Keratinocyte (primary cell): ENCODE results near the gene SWI5. TPM values are rescaled to one million over a fixed set of nuclear protein-coding genes. Genes with fewer than 3 reads are reported as not detected.
"Not testable (repeated sequence)": the region's sequence is repeated elsewhere in the genome, so short reads cannot be mapped to it uniquely, and the experiment has no call there.

Source experiments
- DNase-seq: peaks from one replicate; pipeline ENCODE4 v3.0.0-alpha.2; 2011; ENCODE audit warnings: low read depth, missing footprints, low spot score
- FAIRE-seq: peaks from 2 replicates; lab custom pipeline; 2011; peaks lifted over from hg19 to GRCh38; lab: Jason Lieb, UNC
- H2AFZ ChIP-seq: 2 replicates; pipeline ENCODE4 v1.6.0; 2012; ENCODE audit warnings: low read length, control low read depth, inconsistent platforms; ENCODE audit not compliant: control insufficient read depth
- H3K27ac ChIP-seq: 2 replicates; pipeline ENCODE4 v1.5.1; 2011; ENCODE audit warnings: low read length; ENCODE audit not compliant: control insufficient read depth, insufficient read depth
- H3K27me3 ChIP-seq: 3 replicates; pipeline ENCODE4 v1.6.0; 2011; ENCODE audit warnings: low read length; ENCODE audit not compliant: control insufficient read depth, insufficient read depth; ENCODE audit errors: extremely low read depth
- H3K36me3 ChIP-seq, 2 experiments: 2 replicates in 1 of 2; 3 replicates in 1 of 2; pipeline ENCODE4 v1.5.1; 2011; ENCODE audit warnings: low read length in 2 of 2, mild to moderate bottlenecking in 1 of 2; ENCODE audit not compliant: control insufficient read depth in 2 of 2, insufficient read depth in 2 of 2; ENCODE audit errors: extremely low read depth in 1 of 2
- H3K4me1 ChIP-seq: 3 replicates; pipeline ENCODE4 v1.5.1; 2011; ENCODE audit warnings: low read length; ENCODE audit not compliant: control insufficient read depth, insufficient read depth; ENCODE audit errors: extremely low read depth
- H3K4me2 ChIP-seq: 3 replicates; pipeline ENCODE4 v1.6.0; 2011; ENCODE audit warnings: low read depth, low read length; ENCODE audit not compliant: control insufficient read depth, insufficient read depth; ENCODE audit errors: extremely low read depth
- H3K4me3 ChIP-seq, 3 experiments: fragments of 200-600 bp in 1 of 3; sonication (generic) in 1 of 3; 2 replicates in 2 of 3; 3 replicates in 1 of 3; pipeline ENCODE4 v1.5.1; 2011 to 2016; ENCODE audit warnings: low read length in 3 of 3, mild to moderate bottlenecking in 3 of 3, control low read depth in 2 of 3, inconsistent platforms in 1 of 3, low read depth in 1 of 3, mixed read lengths in 1 of 3, mixed run types in 1 of 3, moderate library complexity in 1 of 3; ENCODE audit not compliant: control insufficient read depth in 2 of 3, insufficient read depth in 2 of 3; ENCODE audit errors: extremely low read depth in 1 of 3
- H3K79me2 ChIP-seq: 2 replicates; pipeline ENCODE4 v1.6.0; 2012; ENCODE audit warnings: low read length; ENCODE audit not compliant: control insufficient read depth, insufficient read depth
- H3K9ac ChIP-seq: 3 replicates; pipeline ENCODE4 v1.6.0; 2011; ENCODE audit warnings: low read length; ENCODE audit not compliant: control insufficient read depth, insufficient read depth; ENCODE audit errors: extremely low read depth
- H3K9me1 ChIP-seq: 3 replicates; pipeline ENCODE4 v1.6.0; 2011; ENCODE audit warnings: low read length; ENCODE audit not compliant: control insufficient read depth, insufficient read depth; ENCODE audit errors: extremely low read depth
- H3K9me3 ChIP-seq: 2 replicates; pipeline ENCODE4 v1.5.1; 2012; ENCODE audit warnings: low read depth, low read length; ENCODE audit not compliant: control insufficient read depth
- H4K20me1 ChIP-seq: 3 replicates; pipeline ENCODE4 v1.6.0; 2011; ENCODE audit warnings: low read length; ENCODE audit not compliant: control insufficient read depth, insufficient read depth; ENCODE audit errors: extremely low read depth
- CTCF ChIP-seq, 3 experiments: IDR thresholded peaks in 1 of 3; conservative IDR thresholded peaks in 1 of 3; optimal IDR thresholded peaks in 1 of 3; 2 replicates in 2 of 3; 3 replicates in 1 of 3; pipeline versions ENCODE3 to v1.5.1; 2011; ENCODE audit warnings: low read length in 3 of 3, mild to moderate bottlenecking in 3 of 3, moderate library complexity in 2 of 3, control low read depth in 1 of 3, inconsistent platforms in 1 of 3; ENCODE audit not compliant: insufficient read depth in 2 of 3; ENCODE audit errors: extremely low read depth in 1 of 3
- EZH2 ChIP-seq: IDR thresholded peaks from one replicate; pipeline ENCODE4 v1.6.1; 2012; ENCODE audit warnings: inconsistent platforms, mild to moderate bottlenecking, low read length, moderate library complexity
- dilution Hi-C: fragments of 300-500 bp; cut with MboI; formaldehyde crosslinking; loops from one replicate; pipeline ENCODE4 v1.7.0; 2020; ENCODE audit warnings: low sequenced_read_pairs; ENCODE audit not compliant: extremely low pct_ligation_motif_present
- polyA minus RNA-seq, 3 experiments: library from RNA; depleted of rRNA, polyadenylated mRNA; stranded (reverse); fragments of >200 nt; gene quantifications; 1 replicate in 1 of 3; 2 replicates in 1 of 3; 3 replicates in 1 of 3; pipeline ENCODE4 v1.2.3, GENCODE V29; 2011
- polyA plus RNA-seq, 5 experiments: library from polyadenylated mRNA; depleted of rRNA in 3 of 5; stranded (reverse) in 3 of 5; stranded (forward) in 1 of 5; unstranded in 1 of 5; fragments of >200 nt; gene quantifications; 1 replicate in 1 of 5; 2 replicates in 3 of 5; 3 replicates in 1 of 5; pipeline versions ENCODE4 v1.2.1 to v1.2.3, GENCODE V29; 2011 to 2012; ENCODE audit warnings: missing spikeins in 2 of 5, low read depth in 1 of 5, low replicate concordance in 1 of 5

SWI5 gene
- polyA plus RNA-seq (35.9 to 39.4 TPM (median 38.4 TPM) in 3 replicates), polyA minus RNA-seq (7.8 to 17.7 TPM (median 13.3 TPM) in 3 replicates)
- 12.2 TPM for polyA plus RNA-seq (2011; ENCODE audit: low read depth)
- 38.5 and 47.9 TPM in 2 replicates for polyA plus RNA-seq (2011; cell fraction: cytosol; rRNA removed)
- 18.9 and 20.7 TPM in 2 replicates for polyA plus RNA-seq (2011; cell fraction: nucleus; rRNA removed)
- 24.8 and 28.2 TPM in 2 replicates for polyA plus RNA-seq (2012; ENCODE audit: low replicate concordance)
- 14.6 TPM for polyA minus RNA-seq (2011; cell fraction: cytosol; rRNA and poly(A)+ RNA removed)
- polyA minus RNA-seq (2011; cell fraction: nucleus; rRNA and poly(A)+ RNA removed): 3.9 and 4.0 TPM in 2 replicates

- peaks cover 25% of the 10 kb centered on the region for H3K79me2 ChIP-seq
- H3K4me2 ChIP-seq: peak within 1 kb of the TSS; percentile 100
- TF ChIP-seq CTCF (optimal IDR thresholded peaks at IDR 0.05 in 1 of 3, IDR thresholded peaks at IDR 0.05 in 1 of 3, conservative IDR thresholded peaks at IDR 0.05 in 1 of 3; ENCODE audit: extremely low read depth in 1 of 3, insufficient read depth in 2 of 3, low read length in 3 of 3) (no peak), EZH2 (no peak)
- H3K4me1 ChIP-seq: peaks cover 23% of the 10 kb centered on the region
- H3K36me3 ChIP-seq: peaks cover 10 to 18% of the 10 kb centered on the region in 2 experiments
- peak within 1 kb of the TSS; percentile 80 for H3K9ac ChIP-seq
- H3K9me3 ChIP-seq: no peaks in the 10 kb centered on the region
- H2AFZ ChIP-seq: peak within 1 kb of the TSS; percentile 89
- dilution Hi-C loops: no loop called here
- FAIRE-seq (peak; percentile 23), DNase-seq (peak; percentile 98)
- H3K9me1 ChIP-seq: peaks cover 2% of the 10 kb centered on the region
- H3K4me3 ChIP-seq: peak within 1 kb of the TSS; percentile 92 to 99 (median 96)
- no peaks in the 10 kb centered on the region for H4K20me1 ChIP-seq
- H3K27me3 ChIP-seq: no peaks in the 10 kb centered on the region
- peak within 1 kb of the TSS; percentile 73 for H3K27ac ChIP-seq
Measured at GRCh38 chr9:128276008-128276573, at the start of gene SWI5. Gene SWI5 (plus strand): TSS chr9:128276276.

- Histone ChIP-seq H2AFZ (no peak overlapping the region), H3K4me2 (no peak overlapping the region), H4K20me1 (no peaks in the 10 kb centered on the region), H3K9me3 (no peaks in the 10 kb centered on the region), H3K27me3 (peaks cover 5% of the 10 kb centered on the region), H3K9me1 (no peaks in the 10 kb centered on the region), H3K9ac (no peak overlapping the region), H3K27ac (no peak overlapping the region), H3K4me3 (no peak overlapping the region), H3K4me1 (no peaks in the 10 kb centered on the region), H3K79me2 (no peaks in the 10 kb centered on the region), H3K36me3 (no peaks in the 10 kb centered on the region)
- dilution Hi-C loops: no loop called here
- DNase-seq: no peak
- TF ChIP-seq CTCF (optimal IDR thresholded peaks at IDR 0.05 in 1 of 3, IDR thresholded peaks at IDR 0.05 in 1 of 3, conservative IDR thresholded peaks at IDR 0.05 in 1 of 3; ENCODE audit: extremely low read depth in 1 of 3, insufficient read depth in 2 of 3, low read length in 3 of 3) (no peak), EZH2 (no peak)
- no peak for FAIRE-seq
Measured at GRCh38 chr9:128226412-128226801, 49.7 kb upstream of the SWI5 start.

- H3K4me1 ChIP-seq, H4K20me1 ChIP-seq, H3K9me3 ChIP-seq, H3K36me3 ChIP-seq, H3K27me3 ChIP-seq, H3K79me2 ChIP-seq, H3K9ac ChIP-seq, H3K4me2 ChIP-seq, H3K4me3 ChIP-seq, H3K9me1 ChIP-seq, DNase-seq, H3K27ac ChIP-seq, FAIRE-seq, dilution Hi-C loops, H2AFZ ChIP-seq: not testable (repeated sequence)
Measured at GRCh38 chr9:128230897-128231296, 45.2 kb upstream of the SWI5 start.
